Epithelial cell of proximal tubule (primary cell): ENCODE measurements around the gene CYP20A1. TPM values are rescaled to one million over a fixed set of nuclear protein-coding genes. Genes with fewer than 3 reads are reported as not detected.
"Not testable (repeated sequence)": the region's sequence is repeated elsewhere in the genome, so short reads cannot be mapped to it uniquely, and the experiment has no call there.

Experiments used
- DNase-seq: peaks from one replicate; pipeline ENCODE4 v3.0.0-alpha.2; 2011; ENCODE audit warnings: low read depth
- H3K4me3 ChIP-seq: 2 replicates; pipeline ENCODE4 v1.5.1; 2011; ENCODE audit warnings: low read depth, mild to moderate bottlenecking, low read length
- CTCF ChIP-seq: conservative IDR thresholded peaks from 2 replicates; pipeline ENCODE4 v1.5.1; 2012; ENCODE audit warnings: low read depth, mild to moderate bottlenecking, low read length
- total RNA-seq: library from RNA; depleted of rRNA; stranded (reverse); fragments of >200 nt; gene quantifications from 2 replicates; pipeline ENCODE4 v1.2.3, GENCODE V29; 2015

The CYP20A1 gene
- total RNA-seq, 1 donor from 2014 or later, result 11.1 TPM

DNA sequence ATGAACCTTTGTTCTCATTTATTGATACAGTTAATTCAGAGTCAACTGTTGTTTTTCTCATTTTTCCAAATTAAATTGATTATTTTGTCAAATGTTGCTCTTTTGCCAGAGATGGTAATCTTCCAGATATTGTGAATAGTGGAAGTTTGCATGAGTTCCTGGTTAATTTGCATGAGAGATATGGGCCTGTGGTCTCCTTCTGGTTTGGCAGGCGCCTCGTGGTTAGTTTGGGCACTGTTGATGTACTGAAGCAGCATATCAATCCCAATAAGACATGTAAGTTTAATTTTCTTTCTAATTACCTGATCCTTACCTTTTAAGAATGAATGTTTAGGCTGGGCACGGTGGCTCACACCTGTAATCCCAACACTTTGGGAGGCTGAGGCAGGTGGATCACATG lies 7.8 kb downstream of the CYP20A1 start:
- no peak for TF ChIP-seq CTCF
- no peak for DNase-seq
- H3K4me3 ChIP-seq, result no peak overlapping the region

DNA sequence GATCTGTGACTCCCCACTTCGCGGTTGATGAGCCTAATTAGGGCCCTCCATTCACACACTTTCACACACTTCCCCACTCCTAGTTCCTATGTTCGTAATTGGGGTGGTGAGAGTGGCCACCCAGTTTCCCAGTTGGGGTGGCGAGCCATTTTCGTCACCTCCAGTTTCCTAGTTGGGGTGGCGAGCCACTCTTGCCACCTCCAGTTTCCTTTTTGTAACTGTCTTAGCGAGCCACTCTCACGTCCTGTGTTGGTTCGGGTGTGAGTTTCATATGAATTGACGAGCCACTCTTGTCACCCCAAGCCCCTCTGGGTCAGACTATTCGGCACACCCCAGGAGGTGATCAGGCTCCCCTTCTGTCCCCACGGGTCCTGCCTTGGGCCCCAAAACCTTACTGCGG lies 14.0 kb downstream of the CYP20A1 start:
- H3K4me3 ChIP-seq, result no peak overlapping the region
- no peak for TF ChIP-seq CTCF
- DNase-seq, result no peak

GRCh38 chr2:203253422-203254095 lies 14.7 kb downstream of the CYP20A1 start:
- H3K4me3 ChIP-seq, DNase-seq: not testable (repeated sequence)

GRCh38 chr2:203261326-203262159 lies 22.7 kb downstream of the CYP20A1 start:
- DNase-seq, result no peak
- H3K4me3 ChIP-seq, result no peak overlapping the region
- no peak for TF ChIP-seq CTCF

GRCh38 chr2:203279288-203279687 lies 40.5 kb downstream of the CYP20A1 start:
- no peak for TF ChIP-seq CTCF
- no peak for DNase-seq
- H3K4me3 ChIP-seq, result no peak overlapping the region

- no peak for TF ChIP-seq CTCF
- H3K4me3 ChIP-seq, result no peak overlapping the region
- no peak for DNase-seq
Measured at GRCh38 chr2:203280428-203281064, 41.7 kb downstream of the CYP20A1 start.

DNA sequence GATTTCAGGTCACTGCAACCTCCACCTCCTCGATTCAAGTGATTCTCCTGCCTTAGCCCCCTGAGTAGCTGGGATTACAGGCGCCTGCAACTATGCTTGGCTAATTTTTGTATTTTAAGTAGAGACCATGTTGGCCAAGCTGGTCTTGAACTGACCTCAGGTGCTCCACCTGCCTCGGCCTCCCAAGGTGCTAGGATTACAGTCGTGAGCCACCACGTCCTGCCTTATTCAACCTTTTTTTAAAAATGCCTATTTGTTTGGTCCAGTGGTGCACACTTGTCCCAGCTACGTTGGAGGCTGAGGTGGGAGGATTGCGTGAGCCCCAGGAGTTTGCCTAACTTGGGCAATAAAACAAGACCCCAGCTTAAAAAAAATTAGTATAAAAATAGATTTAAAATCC lies 43.3 kb downstream of the CYP20A1 start:
- TF ChIP-seq CTCF, result no peak
- H3K4me3 ChIP-seq, result no peak overlapping the region
- DNase-seq, result no peak
